Caco-2 (cell line): ENCODE measurements around the gene PSMD1. TPM values are rescaled to one million over a fixed set of nuclear protein-coding genes. Genes with fewer than 3 reads are reported as not detected.
A peak's percentile ranks its signal among the peaks of the same experiment; 100 is the strongest.

Experiments
- BruUV-seq: library from RNA; stranded (reverse); fragments of 400-500 nt; replicated peaks from 2 replicates; lab custom pipeline; 2021; lab: Mats Ljungman, UMichigan
- CTCF ChIA-PET: fragments of 300-600 bp; sonication (Branson Sonifier 250); formaldehyde crosslinking; loops from one replicate; lab custom pipeline; 2022; ENCODE audit warnings: antibody characterized with exemption; lab: Charles Lee
- POLR2A ChIA-PET: fragments of 300-600 bp; sonication (Branson Sonifier 250); formaldehyde crosslinking; loops from one replicate; lab custom pipeline; 2022; ENCODE audit warnings: antibody characterized with exemption; lab: Charles Lee
- DNase-seq, 2 experiments: peaks; one replicate each; pipeline versions ENCODE4 v3.0.0 to v3.0.0-alpha.2; 2020 to 2022
- H3K27me3 ChIP-seq: replicated peaks from 2 replicates; pipeline ENCODE4 v1.6.0; 2011; ENCODE audit warnings: low read length; ENCODE audit not compliant: control insufficient read depth, insufficient read depth
- H3K36me3 ChIP-seq: 2 replicates; pipeline ENCODE4 v1.5.1; 2011; ENCODE audit warnings: low read length; ENCODE audit not compliant: control insufficient read depth, insufficient read depth
- H3K4me1 ChIP-seq: fragments of 250-450 bp; sonication (Bioruptor Pico); 2 replicates; pipeline ENCODE4 v1.5.1; 2020; ENCODE audit warnings: mild to moderate bottlenecking
- H3K4me3 ChIP-seq: 2 replicates; pipeline ENCODE4 v1.5.1; 2011; ENCODE audit warnings: low read depth, mild to moderate bottlenecking, control low read depth, low read length
- H3K9me3 ChIP-seq: fragments of 250-450 bp; sonication (Bioruptor Pico); 2 replicates; pipeline ENCODE4 v1.5.1; 2020; ENCODE audit warnings: mild to moderate bottlenecking, moderate library complexity
- H3K27ac Mint-ChIP-seq: one replicate; pipeline ENCODE4 v1.8.0; 2022; ENCODE audit warnings: mixed read lengths; ENCODE audit not compliant: unreplicated experiment
- H3K27me3 Mint-ChIP-seq: one replicate; pipeline ENCODE4 v1.8.0; 2022; ENCODE audit warnings: mixed read lengths; ENCODE audit not compliant: insufficient read depth, unreplicated experiment
- H3K36me3 Mint-ChIP-seq: one replicate; pipeline ENCODE4 v1.8.0; 2022; ENCODE audit warnings: mild to moderate bottlenecking, mixed read lengths; ENCODE audit not compliant: insufficient read depth, unreplicated experiment
- H3K4me1 Mint-ChIP-seq: one replicate; pipeline ENCODE4 v1.8.0; 2022; ENCODE audit warnings: low read depth, mixed read lengths; ENCODE audit not compliant: unreplicated experiment
- H3K4me3 Mint-ChIP-seq: one replicate; pipeline ENCODE4 v1.8.0; 2022; ENCODE audit warnings: mild to moderate bottlenecking, moderate library complexity, mixed read lengths; ENCODE audit not compliant: unreplicated experiment
- H3K9me3 Mint-ChIP-seq: one replicate; pipeline ENCODE4 v1.8.0; 2022; ENCODE audit warnings: mixed read lengths; ENCODE audit not compliant: unreplicated experiment
- CTCF ChIP-seq, 2 experiments: fragments of 200-600 bp in 1 of 2; IDR thresholded peaks; 1 replicate in 1 of 2; 2 replicates in 1 of 2; pipeline versions ENCODE4 v1.5.1 to v1.8.0; 2011 to 2022; ENCODE audit warnings: antibody characterized with exemption in 1 of 2, control low read depth in 1 of 2, inconsistent platforms in 1 of 2, low read depth in 1 of 2, low read length in 1 of 2, mild to moderate bottlenecking in 1 of 2, moderate library complexity in 1 of 2; ENCODE audit not compliant: insufficient read depth in 1 of 2, severe bottlenecking in 1 of 2, unreplicated experiment in 1 of 2
- intact Hi-C: fragments of 100-400 bp; cut with micrococcal nuclease; formaldehyde crosslinking; loops from one replicate; pipeline ENCODE4 v1.10.0; 2022; ENCODE audit not compliant: unreplicated experiment
- total RNA-seq: library from RNA; stranded (reverse); gene quantifications from 2 replicates; pipeline ENCODE4 v1.2.3, GENCODE V29; 2022

PSMD1 gene
- total RNA-seq, 1 experiment from 2014 or later = 126 TPM

- no peak for TF ChIP-seq CTCF (IDR thresholded peaks at IDR 0.05; ENCODE audit: insufficient read depth in 1 of 2, low read depth in 1 of 2, low read length in 1 of 2, severe bottlenecking in 1 of 2, unreplicated experiment in 1 of 2)
These were observed 9.3 kb upstream of the PSMD1 start for GRCh38 chr2:231047274-231047922.

GRCh38 chr2:231047923-231048915 lies 8.4 kb upstream of the PSMD1 start:
- no peaks in the 10 kb centered on the region for H3K9me3 Mint-ChIP-seq
- H3K4me3 ChIP-seq = no peak overlapping the region
- no peak overlapping the region for H3K4me3 Mint-ChIP-seq
- POLR2A ChIA-PET = interaction anchor here (1.0 to 2.7 kb wide), 2 partner anchors 41 kb away, joined by 3 to 15 read pairs; no protein-coding TSS in a partner anchor
- BruUV-seq = TSS peak; percentile 1
- DNase-seq = no peak
- no peak for TF ChIP-seq CTCF (IDR thresholded peaks at IDR 0.05; ENCODE audit: insufficient read depth in 1 of 2, low read depth in 1 of 2, low read length in 1 of 2, severe bottlenecking in 1 of 2, unreplicated experiment in 1 of 2)
- CTCF ChIA-PET = no interaction called here
- H3K36me3 Mint-ChIP-seq = peaks cover 56% of the 10 kb centered on the region
- no peaks in the 10 kb centered on the region for H3K27me3 Mint-ChIP-seq
- no peak overlapping the region for H3K27ac Mint-ChIP-seq
- H3K4me1 Mint-ChIP-seq = no peaks in the 10 kb centered on the region
- H3K4me1 ChIP-seq = peaks cover 45% of the 10 kb centered on the region
- H3K27me3 ChIP-seq = no peaks in the 10 kb centered on the region
- intact Hi-C loops = no loop called here
- H3K9me3 ChIP-seq = no peaks in the 10 kb centered on the region
- H3K36me3 ChIP-seq = 0 out of 2 replicates have a peak, but pooled peaks cover 3% of the 10 kb centered on the region

More at GRCh38 chr2:231047274-231047922, 9.3 kb upstream of the PSMD1 start:
- no peak overlapping the region for H3K4me3 ChIP-seq
- no TSS peak for BruUV-seq
- H3K36me3 Mint-ChIP-seq = peaks cover 56% of the 10 kb centered on the region
- no peak overlapping the region for H3K4me3 Mint-ChIP-seq
- no peaks in the 10 kb centered on the region for H3K27me3 Mint-ChIP-seq
- peaks cover 45% of the 10 kb centered on the region for H3K4me1 ChIP-seq
- H3K36me3 ChIP-seq = 0 out of 2 replicates have a peak, but pooled peaks cover 3% of the 10 kb centered on the region
- no peaks in the 10 kb centered on the region for H3K9me3 ChIP-seq
- no peaks in the 10 kb centered on the region for H3K9me3 Mint-ChIP-seq
- no peak overlapping the region for H3K27ac Mint-ChIP-seq
- no peak for DNase-seq
- intact Hi-C loops = no loop called here
- H3K4me1 Mint-ChIP-seq = no peaks in the 10 kb centered on the region
- no peaks in the 10 kb centered on the region for H3K27me3 ChIP-seq
- ChIA-PET POLR2A (interaction anchor here (1.0 kb wide), 1 partner anchor 40 kb away, joined by 3 read pairs; no protein-coding TSS in a partner anchor), CTCF (no interaction called here)
